M059J (cell line): ENCODE results near the gene MORN3. TPM values are rescaled to one million over a fixed set of nuclear protein-coding genes. Genes with fewer than 3 reads are reported as not detected.
"Not testable (repeated sequence)": the region's sequence is repeated elsewhere in the genome, so short reads cannot be mapped to it uniquely, and the experiment has no call there.

Experiments
- DNase-seq: peaks from one replicate; pipeline ENCODE4 v3.0.0-alpha.2; 2012; ENCODE audit warnings: low read depth
- total RNA-seq: library from RNA; depleted of rRNA; stranded (reverse); fragments of >200 nt; shearing (Covaris generic); gene quantifications from 2 replicates; pipeline ENCODE4 v1.2.3, GENCODE V29; 2014

Gene MORN3
- total RNA-seq, 1 experiment from 2014 or later: 0.25 TPM

- DNase-seq: no peak
Measured at GRCh38 chr12:121638298-121639202, 30.9 kb downstream of the MORN3 start.

DNA sequence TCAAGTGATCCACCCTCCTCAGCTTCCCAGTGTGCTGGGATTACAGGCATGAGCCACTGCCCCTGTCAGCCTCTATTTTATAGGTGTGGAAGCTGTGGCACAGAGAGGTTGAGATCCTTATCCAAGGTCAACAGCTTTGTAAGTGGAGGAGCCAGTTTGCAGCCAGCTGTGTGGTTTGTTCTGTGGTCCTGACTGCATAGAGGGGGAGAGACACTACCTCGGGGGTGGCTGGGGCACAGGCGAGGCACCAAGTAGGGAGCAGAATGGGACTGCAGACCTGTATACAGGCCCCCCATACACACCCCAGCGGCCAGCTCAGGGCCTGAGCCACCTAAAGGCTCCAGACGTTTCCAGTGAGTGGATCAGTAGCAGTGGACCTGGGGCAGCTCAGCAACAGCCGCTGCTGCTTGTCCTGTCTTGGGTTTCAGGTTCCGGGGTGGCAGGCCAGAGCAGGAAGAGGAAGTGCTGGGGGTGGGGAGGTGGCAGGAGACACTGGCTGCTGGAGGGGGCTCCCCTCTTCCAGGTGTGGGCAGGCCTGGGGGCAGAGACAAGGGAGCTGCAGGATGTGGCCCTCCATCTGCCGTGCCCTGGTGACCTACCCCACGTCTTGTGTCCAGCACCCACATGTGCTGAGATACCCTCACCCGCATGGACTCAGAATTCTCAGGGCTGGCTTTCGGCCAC is 32.1 kb downstream of the MORN3 start:
- DNase-seq: no peak

- no peak for DNase-seq
Measured at GRCh38 chr12:121634836-121635235, 34.6 kb downstream of the MORN3 start.

DNA sequence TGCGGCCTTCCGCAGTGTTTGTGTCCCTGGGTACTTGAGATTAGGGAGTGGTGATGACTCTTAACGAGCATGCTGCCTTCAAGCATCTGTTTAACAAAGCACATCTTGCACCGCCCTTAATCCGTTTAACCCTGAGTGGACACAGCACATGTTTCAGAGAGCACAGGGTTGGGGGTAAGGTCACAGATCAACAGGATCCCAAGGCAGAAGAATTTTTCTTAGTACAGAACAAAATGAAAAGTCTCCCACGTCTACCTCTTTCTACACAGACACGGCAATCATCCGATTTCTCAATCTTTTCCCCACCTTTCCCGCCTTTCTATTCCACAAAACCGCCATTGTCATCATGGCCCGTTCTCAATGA is 35.6 kb downstream of the MORN3 start:
- DNase-seq: not testable (repeated sequence)

DNA sequence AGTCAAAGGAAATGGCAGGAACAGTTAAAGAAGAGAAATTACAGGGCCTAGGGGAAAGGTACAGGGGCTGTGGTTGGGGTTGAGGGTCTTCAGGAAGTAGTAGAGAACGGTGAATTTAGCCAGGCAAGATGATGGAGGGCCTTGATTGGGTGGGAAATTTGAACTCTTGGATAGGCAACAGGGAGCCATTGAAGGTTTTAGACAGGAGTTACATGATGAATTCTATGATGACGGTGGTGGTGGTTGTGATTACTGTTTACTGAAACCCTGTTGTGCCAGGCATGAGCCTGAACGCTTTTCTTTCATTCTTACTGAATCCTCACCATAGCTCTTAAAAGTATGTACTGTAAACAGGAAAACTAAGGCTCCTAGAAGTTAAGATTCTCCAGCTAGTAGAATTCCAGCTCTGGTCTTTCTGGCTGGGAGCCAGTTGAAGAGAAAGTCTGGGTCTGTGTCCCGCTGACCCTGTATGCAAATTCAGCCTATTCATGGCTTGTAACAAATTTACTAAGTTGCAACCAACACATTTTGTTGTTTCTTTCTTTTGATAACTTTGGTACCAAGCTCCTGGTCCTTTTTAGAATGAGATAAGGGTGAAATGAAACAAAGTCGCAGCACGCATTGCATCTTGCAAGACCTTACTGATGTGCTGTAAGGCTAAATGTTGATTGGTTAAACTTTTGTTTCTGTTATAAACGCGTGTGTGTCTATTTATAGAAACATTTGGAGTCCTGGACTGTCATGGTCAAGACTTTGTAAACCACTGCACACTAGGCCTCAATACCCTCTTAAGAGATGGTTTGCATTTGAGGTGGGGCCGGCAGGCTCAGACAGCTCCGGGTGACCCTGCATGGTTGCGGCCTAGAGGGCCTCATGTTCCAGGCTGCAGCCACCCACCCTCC is 37.1 kb downstream of the MORN3 start:
- no peak for DNase-seq

DNA sequence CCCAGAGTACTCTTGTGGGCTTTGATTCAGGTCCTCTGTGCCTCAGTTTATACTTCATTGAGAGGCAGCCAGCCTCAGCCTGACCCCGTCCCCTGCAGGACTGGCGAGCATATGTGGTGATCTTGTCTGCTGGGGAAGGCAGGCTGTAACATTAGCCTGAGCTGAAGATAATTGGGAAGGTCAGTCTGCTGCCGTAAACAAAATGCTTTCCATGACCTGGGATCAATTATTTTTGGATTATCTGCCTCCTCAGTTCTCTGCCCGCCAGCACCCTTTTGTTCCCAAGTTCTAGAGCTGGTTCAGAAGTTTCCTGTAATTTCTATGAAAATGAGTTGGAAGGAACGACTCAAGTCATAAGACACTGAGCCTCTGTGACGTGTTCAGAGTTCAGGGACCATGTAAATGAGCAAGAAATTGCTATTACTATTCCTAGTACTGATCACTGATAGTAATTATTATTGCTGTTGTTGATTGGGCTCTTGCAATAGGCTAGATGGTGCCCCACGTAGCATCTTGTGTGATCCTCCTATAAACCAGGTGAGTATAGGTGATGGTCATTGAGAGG is 38.6 kb downstream of the MORN3 start:
- DNase-seq: no peak

GRCh38 chr12:121628536-121628935 is 40.9 kb downstream of the MORN3 start:
- DNase-seq: no peak

DNA sequence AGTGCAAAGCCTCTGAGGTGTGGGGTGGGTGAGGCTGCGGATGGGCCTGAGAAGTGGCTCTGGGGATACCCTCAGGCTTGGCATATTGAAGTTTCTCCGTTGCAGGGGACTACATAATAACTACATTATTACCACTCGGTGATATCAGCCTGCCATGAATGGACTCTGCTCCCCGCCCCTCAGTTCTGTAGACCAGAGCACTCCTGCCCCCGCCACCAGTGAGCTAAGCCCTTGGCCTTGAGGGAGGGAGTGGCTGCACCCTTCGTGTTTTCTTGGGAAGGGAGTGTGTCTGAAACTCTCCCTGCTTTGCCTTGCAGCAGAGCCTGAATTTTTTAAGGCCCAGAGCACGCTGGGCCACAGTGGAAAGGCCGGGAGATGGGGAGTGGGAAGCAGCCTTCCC is 41.4 kb downstream of the MORN3 start:
- DNase-seq: no peak

- peak; percentile 70 for DNase-seq
Measured at GRCh38 chr12:121626853-121627640, 42.4 kb downstream of the MORN3 start.

GRCh38 chr12:121626087-121626852 is 43.2 kb downstream of the MORN3 start, which contains the start of gene ORAI1:
Gene ORAI1, plus strand, starts transcription at chr12:121626530.
- DNase-seq: peak; percentile 87

DNA sequence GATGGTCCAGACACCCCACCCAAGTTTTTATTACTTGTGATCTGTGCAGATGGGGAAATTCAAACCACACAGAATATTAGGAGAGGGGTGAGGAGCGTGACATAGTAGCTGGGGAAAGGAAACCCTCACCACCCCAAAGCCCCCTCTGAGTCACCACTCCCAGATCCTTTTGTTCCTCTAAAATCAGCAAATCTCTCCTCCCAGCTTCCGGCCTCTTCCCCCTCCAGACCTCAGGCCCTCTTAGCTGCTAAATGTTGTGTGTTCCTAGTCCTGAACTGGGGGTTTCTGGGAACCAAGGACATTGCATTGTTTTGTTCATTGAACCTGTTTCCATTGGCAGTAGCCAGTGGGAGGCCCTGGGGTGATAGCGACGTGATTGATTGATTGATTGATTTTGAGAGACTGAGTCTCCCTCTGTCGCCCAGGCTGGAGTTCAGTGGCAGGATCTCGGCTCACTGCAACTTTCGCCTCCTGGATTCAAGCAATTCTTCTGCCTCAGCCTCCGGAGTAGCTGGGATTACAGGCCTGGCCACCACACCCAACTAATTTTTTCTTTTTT is 49.0 kb downstream of the MORN3 start:
- DNase-seq: no peak

GRCh38 chr12:121618659-121619233 is 50.7 kb downstream of the MORN3 start:
- no peak for DNase-seq

GRCh38 chr12:121614872-121615467 is 54.5 kb downstream of the MORN3 start:
- DNase-seq: no peak

- DNase-seq: no peak
Measured at GRCh38 chr12:121613462-121613861, 56.0 kb downstream of the MORN3 start.

DNA sequence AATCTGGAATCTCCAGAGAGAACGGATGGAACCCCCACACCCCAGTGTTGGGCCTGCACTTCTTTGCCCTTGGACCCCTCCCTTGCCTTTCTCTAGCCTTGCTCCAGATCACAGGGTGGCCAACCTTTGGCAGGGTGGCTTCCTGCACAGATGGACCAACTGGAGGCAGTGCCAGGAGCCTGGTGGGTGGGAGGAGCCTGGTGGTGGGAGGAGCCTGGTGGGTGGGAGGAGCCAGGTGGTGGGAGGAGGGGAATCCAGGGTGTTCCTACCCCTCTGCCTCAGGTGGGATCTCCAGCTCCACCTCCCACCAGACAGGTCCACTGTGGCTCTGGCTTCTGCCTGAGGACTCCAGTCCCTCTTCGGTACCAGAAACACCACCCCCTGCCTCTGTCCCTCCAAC is 58.1 kb downstream of the MORN3 start:
- no peak for DNase-seq

DNA sequence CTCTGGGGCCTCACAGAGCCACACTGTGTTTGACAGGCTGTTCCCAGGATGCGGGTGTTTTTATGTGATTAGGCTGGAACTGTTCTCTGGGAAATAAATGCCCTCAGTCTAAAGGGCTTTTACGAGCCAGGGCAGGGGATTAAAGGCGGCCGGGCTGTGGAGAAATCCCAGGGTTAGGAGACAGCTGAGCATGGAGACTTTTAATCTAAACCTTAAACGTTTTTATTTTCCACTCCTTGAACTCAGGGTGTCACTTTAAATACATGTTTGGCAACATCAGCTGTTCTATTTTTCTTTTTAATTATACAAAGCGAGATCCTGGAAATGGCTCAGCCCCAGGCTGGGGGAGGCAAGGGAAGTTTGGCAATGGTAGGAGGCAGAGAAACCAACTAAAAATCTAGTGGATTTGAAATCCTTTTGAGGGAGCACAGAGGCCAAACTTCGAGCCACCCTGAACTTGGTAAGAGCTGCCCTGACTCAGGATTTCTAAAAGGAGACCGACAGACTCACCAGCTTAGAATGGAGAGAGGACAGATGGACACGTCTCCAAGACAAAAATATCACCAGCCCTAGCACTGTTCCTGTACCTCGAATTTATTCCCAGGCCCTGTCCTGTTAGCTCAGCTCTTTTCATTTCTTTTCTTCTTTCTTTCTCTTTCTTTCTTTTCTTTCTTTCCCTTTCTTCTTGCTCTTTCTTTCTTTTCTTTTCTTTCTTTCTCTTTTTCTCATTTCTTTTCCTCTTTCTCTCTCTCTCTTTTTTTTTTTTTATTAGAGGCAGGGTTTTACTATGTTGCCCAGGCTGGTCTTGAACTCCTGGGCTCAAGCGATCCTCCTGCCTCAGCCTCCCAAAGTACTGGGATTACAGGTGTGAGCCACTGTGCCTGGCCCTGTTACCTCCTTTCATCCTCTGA is 59.0 kb downstream of the MORN3 start:
- no peak for DNase-seq

- no peak for DNase-seq
Measured at GRCh38 chr12:121608301-121608700, 61.2 kb downstream of the MORN3 start.

- no peak for DNase-seq
Measured at GRCh38 chr12:121603581-121603980, 65.9 kb downstream of the MORN3 start.
